ENCODE data around the gene AHSA1. TPM values are rescaled to one million over a fixed set of nuclear protein-coding genes. Genes with fewer than 3 reads are reported as not detected.
A peak's percentile ranks its signal among the peaks of the same experiment; 100 is the strongest.

The AHSA1 gene
- total RNA-seq, 4 donors from 2014 or later = 58.5 to 146 (median 102) TPM

- DNase-seq (ENCODE audit: low spot score in 2 of 2) = no peak
- Histone ChIP-seq H3K4me3 (no peak overlapping the region), H3K27me3 (no peaks in the 10 kb centered on the region), H3K4me1 (no peaks in the 10 kb centered on the region), H3K36me3 (no peaks in the 10 kb centered on the region), H3K27ac (no peak overlapping the region), H3K9me3 (no peaks in the 10 kb centered on the region)
- no peak for TF ChIP-seq EP300 (IDR thresholded peaks at IDR 0.05)
- TF ChIP-seq CTCF (IDR thresholded peaks at IDR 0.05) = no peak
- TF ChIP-seq POLR2A (IDR thresholded peaks at IDR 0.05) = no peak
- WGBS, 2 donors = 55 to 69% methylated on average over 6 of the region's 6 CpGs
These were observed 31.1 kb downstream of the AHSA1 start for GRCh38 chr14:77489041-77489440.

GRCh38 chr14:77490347-77490986, 32.6 kb downstream of the AHSA1 start:
- Histone ChIP-seq H3K9me3 (no peaks in the 10 kb centered on the region), H3K27ac (no peak overlapping the region), H3K27me3 (no peaks in the 10 kb centered on the region), H3K4me1 (no peaks in the 10 kb centered on the region), H3K4me3 (no peak overlapping the region), H3K36me3 (no peaks in the 10 kb centered on the region)
- no peak for DNase-seq (ENCODE audit: low spot score in 2 of 2)
- TF ChIP-seq POLR2A (IDR thresholded peaks at IDR 0.05) (no peak), CTCF (IDR thresholded peaks at IDR 0.05) (no peak), EP300 (IDR thresholded peaks at IDR 0.05) (no peak)
- WGBS, 2 donors = 69 to 85% methylated on average over 8 of the region's 8 CpGs

GRCh38 chr14:77491056-77491455, 33.2 kb downstream of the AHSA1 start:
- 64 to 88% methylated on average over 4 to 5 of the region's 5 CpGs for WGBS, 2 donors
- Histone ChIP-seq H3K9me3 (no peaks in the 10 kb centered on the region), H3K27me3 (no peaks in the 10 kb centered on the region), H3K4me3 (no peak overlapping the region), H3K4me1 (no peaks in the 10 kb centered on the region), H3K36me3 (no peaks in the 10 kb centered on the region), H3K27ac (no peak overlapping the region)
- no peak for TF ChIP-seq POLR2A (IDR thresholded peaks at IDR 0.05)
- TF ChIP-seq EP300 (IDR thresholded peaks at IDR 0.05) = no peak
- TF ChIP-seq CTCF (IDR thresholded peaks at IDR 0.05) = no peak
- DNase-seq (ENCODE audit: low spot score in 2 of 2) = no peak

- Histone ChIP-seq H3K27ac (no peak overlapping the region), H3K4me3 (no peak overlapping the region), H3K4me1 (peaks cover 0 to 18% (median 9%) of the 10 kb centered on the region in 4 donors), H3K36me3 (no peaks in the 10 kb centered on the region), H3K9me3 (no peaks in the 10 kb centered on the region), H3K27me3 (peaks cover 0 to 34% of the 10 kb centered on the region in 2 donors)
- TF ChIP-seq EP300 (IDR thresholded peaks at IDR 0.05) (no peak), POLR2A (IDR thresholded peaks at IDR 0.05) (no peak), CTCF (IDR thresholded peaks at IDR 0.05) (no peak)
- WGBS, 2 donors = 58 to 62% methylated on average over 7 of the region's 7 CpGs
- no peak for DNase-seq (ENCODE audit: low spot score in 2 of 2)
These were observed 37.4 kb downstream of the AHSA1 start for GRCh38 chr14:77495334-77495733.

- Histone ChIP-seq H3K4me1 (peaks cover 0 to 18% (median 9%) of the 10 kb centered on the region in 4 donors), H3K4me3 (peak within 1 kb of the TSS; percentile 22 to 60 (median 38)), H3K27me3 (peaks cover 0 to 34% of the 10 kb centered on the region in 2 donors), H3K27ac (no peak within 1 kb of the TSS), H3K36me3 (no peaks in the 10 kb centered on the region), H3K9me3 (peaks cover 0 to 3% (median 0%) of the 10 kb centered on the region in 4 donors)
- DNase-seq (ENCODE audit: low spot score in 2 of 2) = no peak
- 7 to 9% methylated on average over 23 to 26 of the region's 104 CpGs for WGBS, 2 donors
- TF ChIP-seq CTCF (IDR thresholded peaks at IDR 0.05) (no peak), EP300 (IDR thresholded peaks at IDR 0.05) (no peak)
These were observed 40.5 kb downstream of the AHSA1 start, which contains the start of gene ISM2 for GRCh38 chr14:77498120-77498979. TSS of gene ISM2 (minus strand) at chr14:77498816. CDS start at chr14:77498793, 23 bp downstream.

All from tibial nerve (tissue), 4 donors.